A673 (cell line): ENCODE results near the gene CLSTN2.

Source experiments
- EZH2 ChIP-seq: fragments of 200-600 bp; sonication (generic); IDR thresholded peaks from 2 replicates; pipeline ENCODE4 v1.6.1; 2017; ENCODE audit warnings: borderline replicate concordance, low read depth, mild to moderate bottlenecking, mixed read lengths, antibody characterized with exemption, low read length; ENCODE audit not compliant: poor library complexity, severe bottlenecking
- TF ChIP-seq, protein P1 (sequence below): fragments of 300-800, 200-600 bp; sonication (generic); conservative IDR thresholded peaks from 2 replicates; pipeline ENCODE4 v1.5.1; 2017; ENCODE audit warnings: low read depth, mild to moderate bottlenecking, antibody characterized with exemption, low read length, moderate library complexity, mixed read lengths

DNA sequence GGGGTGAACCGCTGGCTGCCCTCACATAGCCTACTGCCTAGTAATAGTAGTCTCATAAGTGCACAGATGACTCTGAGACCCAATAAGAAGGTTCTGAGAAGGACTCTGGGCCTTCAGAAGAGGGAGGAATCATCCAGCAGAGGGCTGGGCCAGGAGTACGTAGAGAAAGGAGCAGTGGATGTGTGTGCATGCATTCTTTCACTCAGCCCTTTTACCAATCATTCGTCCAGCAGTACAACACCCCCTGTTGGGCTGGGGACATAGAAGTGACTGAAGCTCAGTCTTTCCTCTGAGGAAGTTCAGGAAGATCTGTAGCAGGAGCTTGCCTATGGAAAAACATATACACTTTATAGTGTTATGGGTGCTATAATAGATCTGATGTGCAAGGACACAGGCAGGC is 333.1 kb downstream of the CLSTN2 start:
- TF ChIP-seq, protein P1, sequence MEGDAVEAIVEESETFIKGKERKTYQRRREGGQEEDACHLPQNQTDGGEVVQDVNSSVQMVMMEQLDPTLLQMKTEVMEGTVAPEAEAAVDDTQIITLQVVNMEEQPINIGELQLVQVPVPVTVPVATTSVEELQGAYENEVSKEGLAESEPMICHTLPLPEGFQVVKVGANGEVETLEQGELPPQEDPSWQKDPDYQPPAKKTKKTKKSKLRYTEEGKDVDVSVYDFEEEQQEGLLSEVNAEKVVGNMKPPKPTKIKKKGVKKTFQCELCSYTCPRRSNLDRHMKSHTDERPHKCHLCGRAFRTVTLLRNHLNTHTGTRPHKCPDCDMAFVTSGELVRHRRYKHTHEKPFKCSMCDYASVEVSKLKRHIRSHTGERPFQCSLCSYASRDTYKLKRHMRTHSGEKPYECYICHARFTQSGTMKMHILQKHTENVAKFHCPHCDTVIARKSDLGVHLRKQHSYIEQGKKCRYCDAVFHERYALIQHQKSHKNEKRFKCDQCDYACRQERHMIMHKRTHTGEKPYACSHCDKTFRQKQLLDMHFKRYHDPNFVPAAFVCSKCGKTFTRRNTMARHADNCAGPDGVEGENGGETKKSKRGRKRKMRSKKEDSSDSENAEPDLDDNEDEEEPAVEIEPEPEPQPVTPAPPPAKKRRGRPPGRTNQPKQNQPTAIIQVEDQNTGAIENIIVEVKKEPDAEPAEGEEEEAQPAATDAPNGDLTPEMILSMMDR, result no peak
- TF ChIP-seq EZH2, result no peak
